WTC11 (cell line): ENCODE results near the gene OAF. TPM values are rescaled to one million over a fixed set of nuclear protein-coding genes. Genes with fewer than 3 reads are reported as not detected.

Experiments used
- ATAC-seq: fragments of 200-7000 bp; cut with Tn5 transposase; 2 replicates; pipeline ENCODE4 v1.10.0; 2021; ENCODE audit warnings: mild to moderate bottlenecking, moderate library complexity
- CTCF ChIA-PET: fragments of 300-600 bp; sonication (Branson Sonifier 250); formaldehyde crosslinking; loops from one replicate; lab custom pipeline; 2021; ENCODE audit warnings: antibody characterized with exemption; lab: Charles Lee
- POLR2A ChIA-PET: fragments of 350-600 bp; sonication (Branson Sonifier 250); formaldehyde crosslinking; loops from one replicate; lab custom pipeline; 2021; ENCODE audit warnings: antibody characterized with exemption; lab: Charles Lee
- DNase-seq: peaks from one replicate; pipeline ENCODE4 v3.0.0; 2021; ENCODE audit warnings: low spot score
- H3K27ac Mint-ChIP-seq: 2 replicates; pipeline ENCODE4 v1.8.0; 2021; ENCODE audit warnings: mixed read lengths
- H3K27me3 Mint-ChIP-seq: 2 replicates; pipeline ENCODE4 v1.8.0; 2021; ENCODE audit warnings: low read depth, mild to moderate bottlenecking, moderate library complexity, mixed read lengths
- H3K36me3 Mint-ChIP-seq: 2 replicates; pipeline ENCODE4 v1.8.0; 2021; ENCODE audit warnings: mixed read lengths
- H3K4me1 Mint-ChIP-seq: 2 replicates; pipeline ENCODE4 v1.8.0; 2022; ENCODE audit warnings: mixed read lengths
- H3K4me3 Mint-ChIP-seq: 2 replicates; pipeline ENCODE4 v1.8.0; 2021; ENCODE audit warnings: mild to moderate bottlenecking, moderate library complexity, mixed read lengths
- H3K9me3 Mint-ChIP-seq: 2 replicates; pipeline ENCODE4 v1.8.0; 2021; ENCODE audit warnings: mixed read lengths
- AFF4 ChIP-seq: sonication (generic); formaldehyde crosslinking; IDR thresholded peaks from 2 replicates; pipeline ENCODE4 v1.8.1; 2023; ENCODE audit warnings: mild to moderate bottlenecking, missing genetic modification reagents, borderline replicate concordance
- AR ChIP-seq: fragments of 250-450 bp; sonication (Bioruptor Pico); IDR thresholded peaks from 2 replicates; pipeline ENCODE4 v1.9.0; 2021; ENCODE audit warnings: mild to moderate bottlenecking
- CTCF ChIP-seq: fragments of 200-600 bp; IDR thresholded peaks from 2 replicates; pipeline ENCODE4 v1.8.0; 2022; ENCODE audit warnings: antibody characterized with exemption
- E2F4 ChIP-seq: sonication (generic); formaldehyde crosslinking; IDR thresholded peaks from 2 replicates; pipeline ENCODE4 v1.8.1; 2022; ENCODE audit warnings: low read depth, mild to moderate bottlenecking, moderate library complexity, missing genetic modification reagents, borderline replicate concordance
- ESRRA ChIP-seq: sonication (generic); formaldehyde crosslinking; IDR thresholded peaks from 2 replicates; pipeline ENCODE4 v1.8.1; 2022; ENCODE audit warnings: mild to moderate bottlenecking, missing genetic modification reagents, borderline replicate concordance
- ETV6 ChIP-seq: sonication (generic); formaldehyde crosslinking; IDR thresholded peaks from 2 replicates; pipeline ENCODE4 v1.8.1; 2022; ENCODE audit warnings: mild to moderate bottlenecking, missing genetic modification reagents
- FOXP1 ChIP-seq: sonication (generic); formaldehyde crosslinking; IDR thresholded peaks from 2 replicates; pipeline ENCODE4 v1.8.0; 2022; ENCODE audit warnings: missing genetic modification reagents, mild to moderate bottlenecking, moderate library complexity, borderline replicate concordance
- KAT7 ChIP-seq: sonication (generic); formaldehyde crosslinking; IDR thresholded peaks from 2 replicates; pipeline ENCODE4 v1.8.1; 2023; ENCODE audit warnings: missing genetic modification reagents, mild to moderate bottlenecking, borderline replicate concordance
- PREB ChIP-seq: sonication (generic); formaldehyde crosslinking; IDR thresholded peaks from 2 replicates; pipeline ENCODE4 v1.8.1; 2022; ENCODE audit warnings: mild to moderate bottlenecking, missing genetic modification reagents, moderate library complexity, borderline replicate concordance
- ZBTB43 ChIP-seq: sonication (generic); formaldehyde crosslinking; IDR thresholded peaks from 2 replicates; pipeline ENCODE4 v1.8.1; 2023; ENCODE audit warnings: mild to moderate bottlenecking, missing genetic modification reagents
- ZNF219 ChIP-seq: sonication (generic); formaldehyde crosslinking; IDR thresholded peaks from 2 replicates; pipeline ENCODE4 v1.8.0; 2023; ENCODE audit warnings: missing genetic modification reagents, mild to moderate bottlenecking, borderline replicate concordance
- ZNF416 ChIP-seq: fragments of 250-450 bp; sonication (Bioruptor Pico); IDR thresholded peaks from 2 replicates; pipeline ENCODE4 v1.9.0; 2021; ENCODE audit warnings: mild to moderate bottlenecking, inconsistent platforms
- ZNF532 ChIP-seq: fragments of 250-450 bp; sonication (Bioruptor Pico); IDR thresholded peaks from 2 replicates; pipeline ENCODE4 v1.9.0; 2021; ENCODE audit warnings: mild to moderate bottlenecking, borderline replicate concordance
- total RNA-seq: library from RNA; stranded (reverse); gene quantifications from 3 replicates; pipeline ENCODE4 v1.2.3, GENCODE V29; 2021

The OAF gene
- total RNA-seq, 1 experiment from 2014 or later = 5.6 TPM

- TF ChIP-seq AFF4 (CRISPR knock-in tag) = no peak
- TF ChIP-seq PREB (CRISPR knock-in tag) = no peak
- peak; percentile 89 for TF ChIP-seq CTCF
- 0 out of 2 replicates have a peak, but pooled peaks have one; percentile 23 for TF ChIP-seq ZNF416 (CRISPR knock-in tag)
- peak; percentile 55; the same call in 1 of the 2 replicates for TF ChIP-seq FOXP1 (CRISPR knock-in tag)
- TF ChIP-seq, all 79 proteins: peak for 26
Measured at GRCh38 chr11:120168960-120169681, 41.7 kb upstream of the OAF start (continued).

- ATAC-seq (no peak), DNase-seq (no peak)
- ChIA-PET CTCF (interaction anchor here (1.1 to 5.9 kb wide), 16 partner anchors 10 to 137 kb away, joined by 3 to 94 read pairs (median 17); partner anchors contain the start of gene POU2F3), POLR2A (interaction anchor here (0.6 to 0.7 kb wide), 2 partner anchors 27 to 133 kb away, joined by 3 read pairs; no protein-coding TSS in a partner anchor)
- peak overlapping the region; percentile 57; the same call in 1 of the 2 replicates for H3K4me3 Mint-ChIP-seq
- H3K27ac Mint-ChIP-seq = no peak overlapping the region
- peaks cover 9% of the 10 kb centered on the region; the same call in 1 of the 2 replicates for H3K4me1 Mint-ChIP-seq
- no peaks in the 10 kb centered on the region for H3K36me3 Mint-ChIP-seq
- peaks cover 89% of the 10 kb centered on the region for H3K27me3 Mint-ChIP-seq
- H3K9me3 Mint-ChIP-seq = peaks cover 7% of the 10 kb centered on the region
- TF ChIP-seq ZNF219 (no peak), KAT7 (CRISPR knock-in tag) (no peak), ZBTB43 (CRISPR knock-in tag) (no peak), ZNF532 (CRISPR knock-in tag) (no peak), AR (no peak), PREB (CRISPR knock-in tag) (no peak), ESRRA (CRISPR knock-in tag) (no peak), ETV6 (no peak), E2F4 (CRISPR knock-in tag) (no peak)
Measured at GRCh38 chr11:120169981-120170698, 40.7 kb upstream of the OAF start.
